ENCODE measurements around the gene SP1. TPM values are rescaled to one million over a fixed set of nuclear protein-coding genes. Genes with fewer than 3 reads are reported as not detected.
A peak's percentile ranks its signal among the peaks of the same experiment; 100 is the strongest.

The SP1 gene
- total RNA-seq, 4 donors from 2014 or later: 58.2 to 78.4 (median 62.0) TPM

DNA sequence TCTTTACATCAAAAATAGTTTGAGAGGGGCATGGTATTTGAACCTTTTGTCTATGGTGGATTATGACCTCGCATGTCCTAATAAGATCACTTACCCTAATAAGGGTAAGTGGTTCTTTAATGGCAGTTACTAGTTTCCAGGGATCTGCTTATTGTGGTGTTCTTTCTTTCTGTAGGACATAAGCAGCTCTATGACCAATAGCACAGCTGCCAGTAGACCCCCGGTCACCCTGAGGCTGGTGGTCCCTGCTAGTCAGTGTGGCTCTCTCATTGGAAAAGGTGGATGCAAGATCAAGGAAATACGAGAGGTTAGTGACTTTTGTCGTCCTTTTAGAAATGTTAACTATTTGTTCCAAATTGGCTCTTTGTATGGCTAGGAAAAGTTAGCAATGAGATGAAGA is 79.1 kb downstream of the SP1 start:
- Histone ChIP-seq H3K27me3 (no peaks in the 10 kb centered on the region), H3K36me3 (peaks cover 73 to 100% (median 90%) of the 10 kb centered on the region in 3 donors), H3K27ac (no peak overlapping the region), H3K9me3 (no peaks in the 10 kb centered on the region), H3K4me1 (peaks cover 2 to 53% (median 12%) of the 10 kb centered on the region in 3 donors), H3K4me3 (no peak overlapping the region)
- no peak for DNase-seq
- intact Hi-C loops (cut with DNase I): loop anchor here (10.0 kb wide), 1 partner anchor 46 kb away; the partner anchor contains the start of genes NPFF and TARBP2
- WGBS, 2 donors: 65 to 71% methylated on average over 4 of the region's 4 CpGs
- no peak for TF ChIP-seq POLR2A (IDR thresholded peaks at IDR 0.05)
- TF ChIP-seq, protein P1, sequence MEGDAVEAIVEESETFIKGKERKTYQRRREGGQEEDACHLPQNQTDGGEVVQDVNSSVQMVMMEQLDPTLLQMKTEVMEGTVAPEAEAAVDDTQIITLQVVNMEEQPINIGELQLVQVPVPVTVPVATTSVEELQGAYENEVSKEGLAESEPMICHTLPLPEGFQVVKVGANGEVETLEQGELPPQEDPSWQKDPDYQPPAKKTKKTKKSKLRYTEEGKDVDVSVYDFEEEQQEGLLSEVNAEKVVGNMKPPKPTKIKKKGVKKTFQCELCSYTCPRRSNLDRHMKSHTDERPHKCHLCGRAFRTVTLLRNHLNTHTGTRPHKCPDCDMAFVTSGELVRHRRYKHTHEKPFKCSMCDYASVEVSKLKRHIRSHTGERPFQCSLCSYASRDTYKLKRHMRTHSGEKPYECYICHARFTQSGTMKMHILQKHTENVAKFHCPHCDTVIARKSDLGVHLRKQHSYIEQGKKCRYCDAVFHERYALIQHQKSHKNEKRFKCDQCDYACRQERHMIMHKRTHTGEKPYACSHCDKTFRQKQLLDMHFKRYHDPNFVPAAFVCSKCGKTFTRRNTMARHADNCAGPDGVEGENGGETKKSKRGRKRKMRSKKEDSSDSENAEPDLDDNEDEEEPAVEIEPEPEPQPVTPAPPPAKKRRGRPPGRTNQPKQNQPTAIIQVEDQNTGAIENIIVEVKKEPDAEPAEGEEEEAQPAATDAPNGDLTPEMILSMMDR (IDR thresholded peaks at IDR 0.05): no peak

DNA sequence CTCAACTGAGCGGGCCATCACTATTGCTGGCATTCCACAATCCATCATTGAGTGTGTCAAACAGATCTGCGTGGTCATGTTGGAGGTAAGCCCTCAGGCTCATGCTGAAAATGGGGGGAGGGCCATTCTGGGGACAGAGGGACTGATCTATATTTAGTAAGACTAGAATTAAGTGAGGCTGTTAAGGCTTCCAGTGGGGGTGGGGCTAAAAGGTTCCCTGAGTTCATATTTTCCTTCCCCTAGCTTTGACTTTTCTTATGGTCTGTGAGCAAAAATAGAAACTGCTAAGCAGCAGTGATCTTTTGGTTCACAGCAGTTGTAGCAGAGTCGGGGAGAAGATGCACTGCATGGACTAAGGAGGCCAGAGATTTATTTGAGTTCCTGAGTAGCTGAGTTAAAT is 81.1 kb downstream of the SP1 start:
- no peaks in the 10 kb centered on the region for H3K27me3 ChIP-seq
- DNase-seq: no peak
- H3K4me1 ChIP-seq: peaks cover 0 to 57% (median 13%) of the 10 kb centered on the region in 3 donors
- peaks cover 81 to 100% (median 90%) of the 10 kb centered on the region in 3 donors for H3K36me3 ChIP-seq
- H3K27ac ChIP-seq: peak overlapping the region in 1 of 4 donors; percentile 25
- intact Hi-C loops (cut with DNase I): no loop called here
- no peaks in the 10 kb centered on the region for H3K9me3 ChIP-seq
- no peak overlapping the region for H3K4me3 ChIP-seq
- no peak for TF ChIP-seq POLR2A (IDR thresholded peaks at IDR 0.05)
- TF ChIP-seq, protein P1 (IDR thresholded peaks at IDR 0.05): no peak
- 48 to 57% methylated on average over 3 of the region's 3 CpGs for WGBS, 2 donors

DNA sequence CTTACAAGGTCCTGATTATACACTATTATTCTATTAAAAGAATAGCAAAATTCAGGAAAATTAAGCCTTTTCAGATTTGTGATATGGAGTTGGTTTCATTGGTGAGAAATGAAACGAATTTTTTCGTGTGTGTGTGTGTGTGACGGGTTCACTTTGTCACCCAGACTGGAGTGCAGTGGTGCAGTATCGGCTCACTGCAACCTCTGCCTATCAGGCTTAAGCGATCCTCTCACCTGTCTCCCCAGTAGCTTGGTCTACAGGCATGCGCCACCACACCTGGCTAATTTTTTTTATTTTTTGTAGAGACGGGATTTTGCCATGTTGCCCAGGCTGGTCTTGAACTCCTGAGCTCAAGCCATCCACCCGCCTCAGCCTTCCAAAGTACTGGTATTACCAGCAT is 81.6 kb downstream of the SP1 start:
- peaks cover 0 to 63% (median 18%) of the 10 kb centered on the region in 3 donors for H3K4me1 ChIP-seq
- H3K4me3 ChIP-seq: no peak overlapping the region
- H3K27ac ChIP-seq: no peak overlapping the region
- DNase-seq: no peak
- peaks cover 82 to 100% (median 90%) of the 10 kb centered on the region in 3 donors for H3K36me3 ChIP-seq
- 81 to 85% methylated on average over 8 of the region's 8 CpGs for WGBS, 2 donors
- no peak for TF ChIP-seq POLR2A (IDR thresholded peaks at IDR 0.05)
- TF ChIP-seq, protein P1 (IDR thresholded peaks at IDR 0.05): no peak
- H3K9me3 ChIP-seq: no peaks in the 10 kb centered on the region
- intact Hi-C loops (cut with DNase I): no loop called here
- no peaks in the 10 kb centered on the region for H3K27me3 ChIP-seq

DNA sequence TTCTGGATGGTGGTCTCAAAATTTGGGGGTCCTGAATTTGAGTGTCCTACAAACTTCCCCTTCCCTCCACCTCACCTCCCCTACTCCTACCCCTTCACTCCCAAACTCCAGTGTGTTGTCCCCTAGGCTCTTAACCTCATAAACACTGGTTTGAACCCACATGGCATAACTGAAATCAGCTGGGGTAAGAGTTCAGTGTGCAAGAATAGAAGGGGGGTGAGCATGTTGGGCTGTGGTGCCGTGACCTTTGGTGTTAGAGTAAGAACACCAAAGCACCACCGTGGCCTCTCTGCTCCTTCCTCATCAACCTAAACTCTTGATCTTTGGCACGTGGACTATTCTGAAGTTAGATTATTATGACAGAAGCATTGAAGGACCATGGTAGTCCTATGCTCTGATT is 83.0 kb downstream of the SP1 start:
- Histone ChIP-seq H3K4me1 (peaks cover 0 to 71% (median 25%) of the 10 kb centered on the region in 3 donors), H3K9me3 (no peaks in the 10 kb centered on the region), H3K27me3 (no peaks in the 10 kb centered on the region), H3K27ac (no peak overlapping the region), H3K36me3 (peaks cover 89 to 100% (median 90%) of the 10 kb centered on the region in 3 donors), H3K4me3 (no peak overlapping the region)
- 69 to 79% methylated on average over 3 of the region's 3 CpGs for WGBS, 2 donors
- intact Hi-C loops (cut with DNase I): no loop called here
- no peak for TF ChIP-seq POLR2A (IDR thresholded peaks at IDR 0.05)
- TF ChIP-seq, protein P1 (IDR thresholded peaks at IDR 0.05): no peak
- DNase-seq: no peak

DNA sequence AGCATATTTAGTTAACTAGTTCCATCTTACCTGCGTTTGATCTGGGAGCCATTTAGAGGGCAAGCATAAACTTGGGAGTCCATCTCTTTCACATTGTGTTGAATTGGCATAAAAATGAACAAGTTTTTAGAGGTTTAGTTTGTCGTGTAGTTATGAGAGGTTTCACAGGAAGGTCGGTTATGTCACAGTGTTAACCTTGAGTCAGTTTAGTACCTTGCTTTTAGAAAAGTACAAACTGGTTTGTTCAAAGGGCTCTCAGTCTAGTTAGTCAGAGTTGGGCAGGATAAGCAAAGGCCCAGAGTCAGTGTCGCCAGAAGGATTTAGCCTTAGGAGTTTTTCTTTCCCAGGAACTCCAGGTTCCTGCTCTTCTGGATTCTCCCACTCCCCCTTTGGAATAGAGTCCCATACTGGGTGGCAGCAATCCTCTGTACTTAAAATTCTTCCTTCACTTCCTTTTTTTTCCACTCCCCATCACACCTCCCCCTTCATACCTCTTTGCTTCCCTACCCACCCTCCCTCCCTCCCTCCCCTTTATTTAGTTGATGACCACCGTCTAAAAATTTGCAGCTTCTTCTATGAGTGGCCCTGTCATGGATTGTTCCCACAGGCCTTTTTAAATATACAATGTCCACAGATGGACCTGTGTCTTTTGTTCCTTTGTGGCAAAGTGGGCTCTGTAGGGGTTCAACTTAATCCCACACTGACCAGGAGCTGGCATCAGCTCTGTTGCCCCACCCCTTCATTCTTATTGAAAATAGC is 84.0 kb downstream of the SP1 start:
- WGBS, 2 donors: 37 to 42% methylated on average over 5 of the region's 5 CpGs
- Histone ChIP-seq H3K27ac (no peak overlapping the region), H3K4me1 (peaks cover 0 to 71% (median 25%) of the 10 kb centered on the region in 3 donors), H3K4me3 (no peak overlapping the region), H3K27me3 (no peaks in the 10 kb centered on the region), H3K36me3 (peaks cover 86 to 100% (median 87%) of the 10 kb centered on the region in 3 donors), H3K9me3 (no peaks in the 10 kb centered on the region)
- DNase-seq: no peak
- TF ChIP-seq POLR2A (IDR thresholded peaks at IDR 0.05): no peak
- TF ChIP-seq, protein P1 (IDR thresholded peaks at IDR 0.05): no peak
- intact Hi-C loops (cut with DNase I): no loop called here

All from esophagus squamous epithelium (tissue), 5 donors.